ENCODE measurements around the gene CHRNA10.

CHRNA10 gene

DNA sequence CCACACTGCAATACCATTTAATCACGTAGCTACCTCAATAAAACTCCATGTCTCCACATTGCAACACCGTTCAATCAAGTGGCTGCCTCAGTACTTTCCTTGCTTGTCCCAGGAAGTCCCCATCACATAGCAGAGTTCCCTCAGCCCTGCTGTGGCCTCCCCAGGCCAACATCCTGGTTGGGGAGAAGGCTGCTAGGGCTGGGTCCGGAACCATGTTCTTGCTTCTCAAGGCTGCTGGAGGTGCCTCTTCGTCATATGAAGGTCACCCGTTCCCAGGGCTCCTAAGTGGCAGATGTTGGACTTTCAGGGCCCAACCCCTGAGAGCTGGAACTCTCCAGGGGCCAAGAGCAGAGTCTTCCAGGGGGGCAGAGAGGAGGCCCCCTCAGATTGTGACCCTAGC, 32.7 kb downstream of the CHRNA10 start:
- DNase-seq (ENCODE audit: low read depth): no peak
- H3K4me3 ChIP-seq (ENCODE audit: low read depth, low read length): no peak overlapping the region

DNA sequence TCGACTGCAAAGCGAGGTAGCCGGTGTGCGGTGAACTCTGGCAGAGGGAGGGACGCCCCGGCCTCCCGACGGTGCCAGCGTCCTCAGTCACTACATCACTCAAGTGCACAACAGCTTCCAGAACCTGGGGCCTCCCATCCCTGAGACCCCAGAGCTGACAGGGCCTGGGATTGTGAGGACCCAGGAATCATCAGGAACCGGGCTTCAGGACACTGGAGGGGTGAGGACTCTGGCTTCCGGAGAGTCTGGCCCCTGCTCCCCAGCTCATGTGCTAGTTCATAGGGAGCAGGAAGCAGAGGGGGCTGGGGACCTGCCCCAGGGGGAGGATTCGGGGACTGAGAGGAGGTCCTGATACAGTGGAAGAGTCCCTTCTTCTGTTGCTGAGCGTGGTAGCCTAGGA, 34.0 kb downstream of the CHRNA10 start:
- no peak overlapping the region for H3K4me3 ChIP-seq (ENCODE audit: low read depth, low read length)
- no peak for DNase-seq (ENCODE audit: low read depth)

DNA sequence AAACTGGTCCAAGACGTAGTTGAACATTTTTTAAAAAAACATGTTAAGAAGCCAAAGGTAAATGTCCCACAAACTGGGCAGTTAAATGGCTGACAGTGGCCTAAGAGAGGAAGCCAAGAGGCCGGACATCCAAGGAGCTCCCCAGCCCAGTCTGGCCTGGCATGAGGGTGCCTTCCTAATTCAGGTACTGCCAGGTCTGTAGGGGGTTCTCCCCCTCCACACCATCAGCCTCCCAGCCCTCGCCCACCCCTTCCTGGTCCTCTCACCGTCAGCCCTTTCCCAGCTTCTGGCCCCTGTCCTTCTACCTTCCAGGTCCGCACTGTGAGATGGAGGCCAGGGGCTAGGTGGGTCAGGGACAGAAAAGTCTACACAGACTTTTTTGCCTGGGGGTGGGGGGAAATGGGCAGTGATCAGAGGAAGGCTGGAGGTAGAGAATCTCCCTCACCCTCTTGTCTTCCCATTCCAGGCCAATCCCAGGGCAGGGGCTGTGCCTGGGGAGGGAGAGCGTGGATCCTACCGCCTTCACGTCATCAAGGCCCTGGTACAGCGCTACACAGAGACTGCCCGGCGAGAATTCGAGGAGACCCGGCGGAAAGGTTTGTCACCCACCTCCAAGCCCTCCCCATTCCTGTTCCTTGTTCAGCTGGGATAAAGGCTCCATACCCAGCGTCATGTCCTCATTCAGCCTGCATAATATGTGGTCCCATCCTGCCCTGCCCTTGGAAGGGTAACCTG, 35.4 kb downstream of the CHRNA10 start:
- no peak for DNase-seq (ENCODE audit: low read depth)
- H3K4me3 ChIP-seq (ENCODE audit: low read depth, low read length): no peak overlapping the region

DNA sequence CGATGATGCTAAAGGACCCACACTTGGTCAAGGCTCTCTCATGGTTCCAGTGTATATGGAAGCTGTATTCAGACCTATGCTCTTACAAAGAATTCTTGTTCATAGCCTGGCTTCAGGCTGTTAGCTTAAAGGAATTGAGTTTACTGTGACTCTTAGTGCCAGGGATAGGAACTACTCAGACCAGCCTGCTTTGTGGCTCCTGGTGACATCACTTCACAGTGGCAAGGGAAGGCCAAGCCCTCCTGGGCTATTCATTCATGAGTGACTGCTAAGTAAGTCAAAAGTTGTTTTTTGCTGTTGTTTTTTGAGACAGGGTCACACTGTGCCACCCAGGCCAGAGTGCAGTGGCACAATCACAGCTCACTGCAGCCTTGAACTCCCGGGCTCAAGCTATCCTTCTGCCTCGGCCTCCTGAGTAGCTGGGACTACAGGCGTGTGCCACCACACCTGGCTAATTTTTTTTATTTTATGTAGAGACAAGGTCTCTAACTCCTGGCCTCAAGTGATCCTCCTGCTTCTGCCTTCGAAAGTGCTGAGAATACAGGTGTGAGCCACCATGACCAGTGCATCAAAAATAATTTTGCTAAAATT, 39.0 kb downstream of the CHRNA10 start:
- no peak for DNase-seq (ENCODE audit: low read depth)
- no peak overlapping the region for H3K4me3 ChIP-seq (ENCODE audit: low read depth, low read length)

DNA sequence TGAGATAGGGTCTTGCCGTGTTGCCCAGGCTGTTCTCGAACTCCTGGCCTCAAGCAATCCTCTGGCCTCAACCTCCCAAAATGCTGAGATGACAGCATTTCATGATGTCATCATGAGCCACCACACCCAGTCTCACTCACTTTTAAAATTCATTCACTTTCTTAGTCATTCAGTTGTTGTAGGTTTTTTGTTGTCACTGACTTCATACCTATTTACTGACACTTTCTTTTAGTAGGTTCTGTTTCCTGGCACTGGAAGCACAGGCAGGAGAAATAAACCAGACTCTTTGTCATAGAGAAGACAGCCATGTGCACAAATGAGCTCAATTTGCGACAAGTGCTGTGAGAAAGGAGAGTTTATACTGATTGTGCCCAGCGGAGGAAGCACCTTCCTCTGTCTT, 39.9 kb downstream of the CHRNA10 start:
- no peak overlapping the region for H3K4me3 ChIP-seq (ENCODE audit: low read depth, low read length)
- no peak for DNase-seq (ENCODE audit: low read depth)

DNA sequence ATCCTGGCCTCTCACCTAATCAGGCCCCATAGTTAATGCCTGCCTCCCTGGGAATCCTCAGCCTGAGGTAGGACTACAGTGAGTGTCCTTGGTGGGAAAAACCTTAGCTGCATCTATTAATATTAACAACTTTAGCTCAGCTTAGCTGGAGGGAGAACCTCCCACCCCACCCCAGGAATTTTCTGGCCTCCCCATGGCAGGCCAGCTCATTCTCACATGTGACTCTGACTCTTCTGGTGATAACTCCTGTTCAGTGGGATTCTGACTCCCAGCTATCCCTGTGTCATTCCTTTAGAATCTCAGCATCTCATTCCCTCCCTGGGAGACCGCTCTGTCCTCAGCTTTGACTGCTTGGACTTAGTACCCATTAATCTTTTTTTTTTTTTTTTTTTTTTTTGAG, 43.9 kb downstream of the CHRNA10 start:
- H3K4me3 ChIP-seq (ENCODE audit: low read depth, low read length): no peak overlapping the region
- no peak for DNase-seq (ENCODE audit: low read depth)

DNA sequence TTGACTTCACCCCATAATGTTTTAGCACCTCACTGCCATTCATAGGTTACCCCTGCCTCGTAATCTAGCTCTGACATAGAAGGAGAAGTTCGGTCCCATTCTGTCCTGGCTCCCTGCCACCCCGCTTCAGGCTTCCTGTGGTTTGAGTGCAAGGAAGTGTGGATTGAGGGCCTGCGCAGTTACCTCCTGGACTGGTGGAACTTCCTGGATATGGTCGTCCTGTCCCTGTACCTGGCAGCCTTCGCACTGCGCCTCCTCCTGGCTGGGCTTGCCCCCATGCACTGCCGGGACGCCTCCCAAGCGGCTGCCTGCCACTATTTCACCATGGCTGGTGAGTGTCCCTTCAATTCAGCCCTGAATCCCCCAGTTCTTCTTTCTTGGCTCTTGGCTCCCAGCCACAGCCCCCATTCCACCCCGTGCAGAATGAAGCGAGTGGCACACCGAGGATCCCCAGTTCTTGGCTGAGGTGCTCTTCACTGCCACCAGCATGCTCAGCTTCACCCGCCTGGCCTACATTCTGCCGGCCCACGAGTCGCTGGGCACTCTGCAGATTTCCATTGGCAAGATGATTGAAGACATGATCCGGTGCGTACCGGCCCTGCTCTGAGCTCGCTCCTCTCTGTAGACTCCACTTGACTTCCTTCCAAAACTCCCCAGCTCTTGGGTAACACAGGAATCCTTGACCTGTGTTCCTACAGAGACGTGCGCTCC, 44.8 kb downstream of the CHRNA10 start:
- H3K4me3 ChIP-seq (ENCODE audit: low read depth, low read length): no peak overlapping the region
- DNase-seq (ENCODE audit: low read depth): no peak

DNA sequence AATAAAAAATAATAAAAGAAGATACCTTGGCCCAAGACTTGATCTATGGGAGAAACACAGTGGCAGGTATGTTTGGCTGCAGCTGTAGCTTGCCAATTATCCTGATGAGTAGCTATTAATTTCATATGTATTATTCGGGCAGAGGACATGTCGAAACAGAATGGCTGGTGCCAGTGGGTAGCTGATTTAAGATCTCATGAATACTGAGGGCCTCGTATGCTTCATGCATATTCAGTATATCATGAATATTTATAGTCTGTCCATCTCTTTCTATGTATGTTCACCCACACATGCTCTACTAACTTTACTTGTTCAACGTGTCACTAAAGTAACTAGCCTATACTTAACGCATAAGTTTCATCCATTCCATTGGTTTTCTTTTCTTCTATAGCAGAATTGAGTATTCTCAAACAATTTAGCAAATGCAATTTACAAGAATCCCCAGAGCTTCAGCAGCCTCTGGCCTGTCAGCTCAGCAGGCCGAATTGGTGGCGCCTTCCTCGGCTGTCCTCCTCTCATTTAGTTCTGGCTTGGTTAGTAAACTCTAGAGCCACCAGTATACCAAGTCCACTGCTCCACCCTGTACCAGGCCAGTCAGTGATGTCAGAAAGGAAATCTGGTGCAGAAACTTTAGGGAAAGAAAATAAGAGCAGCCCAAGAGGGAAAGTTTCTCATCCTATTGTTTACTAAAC, 47.3 kb downstream of the CHRNA10 start:
- H3K4me3 ChIP-seq (ENCODE audit: low read depth, low read length): no peak overlapping the region
- no peak for DNase-seq (ENCODE audit: low read depth)

DNA sequence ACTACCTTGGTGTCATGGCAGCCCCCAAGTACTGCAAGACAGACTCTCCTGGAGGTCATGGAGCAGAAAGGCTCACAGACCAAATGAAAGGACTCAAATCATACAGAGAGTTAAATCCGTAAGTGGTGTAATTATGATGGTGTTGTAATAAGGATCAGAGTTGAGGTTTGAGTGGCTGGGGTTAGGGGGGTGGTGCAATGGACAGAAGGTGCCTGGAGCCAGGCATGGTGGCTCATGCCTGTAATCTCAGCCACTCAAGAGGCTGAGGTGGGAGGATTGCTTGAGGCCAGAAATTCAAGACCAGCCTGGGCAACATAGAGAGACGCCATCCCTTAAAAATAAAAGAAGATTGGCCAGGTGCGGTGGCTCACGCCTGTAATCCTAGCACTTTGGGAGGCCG, 48.1 kb downstream of the CHRNA10 start:
- no peak for DNase-seq (ENCODE audit: low read depth)
- H3K4me3 ChIP-seq (ENCODE audit: low read depth, low read length): no peak overlapping the region

DNA sequence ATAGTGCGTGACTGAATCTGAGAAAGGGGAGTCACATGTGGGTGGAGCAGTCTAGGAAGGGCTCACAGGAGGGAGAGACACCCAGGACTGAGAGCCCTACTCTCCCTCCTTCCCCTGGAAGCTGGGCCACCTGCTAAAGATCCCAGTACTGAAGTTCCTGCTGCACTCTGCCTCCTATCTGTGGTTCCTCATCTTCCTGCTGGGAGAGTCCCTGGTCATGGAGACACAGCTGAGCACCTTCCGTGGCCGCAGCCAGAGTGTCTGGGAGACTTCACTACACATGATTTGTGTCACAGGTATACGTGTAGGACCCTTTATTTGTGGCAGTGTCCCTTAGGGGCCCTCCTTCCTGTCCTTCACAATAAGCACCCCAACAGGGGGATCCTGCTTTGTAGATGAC, 48.7 kb downstream of the CHRNA10 start:
- DNase-seq (ENCODE audit: low read depth): no peak
- no peak overlapping the region for H3K4me3 ChIP-seq (ENCODE audit: low read depth, low read length)

DNA sequence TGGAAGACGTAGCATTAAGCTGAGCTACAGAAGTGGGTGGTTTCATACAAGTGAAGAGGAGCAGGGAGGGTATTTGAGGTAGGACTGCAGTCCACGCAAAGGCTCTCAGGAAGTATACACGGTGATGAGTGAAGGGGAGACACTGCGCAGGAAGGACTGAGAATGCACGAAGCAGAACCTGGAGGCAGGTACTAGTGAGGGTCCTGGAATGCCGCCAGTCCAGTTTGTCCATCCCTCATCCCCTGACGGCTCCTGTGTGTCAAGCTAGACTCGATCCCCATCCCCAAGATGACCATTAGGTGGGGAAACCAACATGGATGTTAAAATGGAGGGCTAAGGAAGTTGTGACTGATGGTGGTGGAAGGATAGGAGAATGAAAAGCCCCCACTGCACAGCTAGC, 53.2 kb downstream of the CHRNA10 start:
- DNase-seq (ENCODE audit: low read depth): no peak
- H3K4me3 ChIP-seq (ENCODE audit: low read depth, low read length): no peak overlapping the region

DNA sequence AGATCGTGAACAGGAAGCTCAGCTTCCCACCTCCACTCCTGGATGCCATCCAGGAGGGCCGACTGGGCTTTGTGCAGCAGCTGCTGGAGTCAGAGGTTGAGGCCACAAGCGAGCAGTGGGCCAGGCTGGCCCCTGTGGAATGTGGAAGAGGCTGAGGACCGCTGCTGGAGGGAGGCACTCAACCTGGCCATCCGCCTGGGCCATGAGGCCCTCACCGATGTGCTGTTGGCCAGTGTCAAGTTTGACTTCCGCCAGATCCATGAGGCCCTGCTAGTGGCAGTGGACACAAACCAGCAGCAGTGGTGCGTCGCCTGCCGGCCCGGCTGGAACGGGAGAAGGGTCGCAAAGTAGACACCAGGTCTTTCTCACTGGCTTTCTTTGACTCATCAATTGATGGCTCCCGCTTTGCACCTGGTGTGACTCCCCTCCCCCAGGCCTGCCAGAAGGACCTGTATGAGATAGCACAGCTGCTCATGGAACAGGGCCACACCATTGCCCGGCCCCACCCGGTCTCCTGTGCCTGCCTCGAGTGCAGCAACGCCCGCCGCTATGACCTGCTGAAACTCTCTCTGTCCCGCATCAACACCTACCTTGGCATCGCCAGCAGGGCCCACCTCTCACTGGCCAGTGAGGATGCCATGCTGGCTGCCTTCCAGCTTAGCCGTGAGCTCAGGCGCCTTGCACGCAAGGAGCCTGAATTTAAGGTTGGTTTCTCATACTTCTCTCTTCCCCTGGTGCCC, 54.3 kb downstream of the CHRNA10 start:
- no peak overlapping the region for H3K4me3 ChIP-seq (ENCODE audit: low read depth, low read length)
- peak; percentile 1 for DNase-seq (ENCODE audit: low read depth)

DNA sequence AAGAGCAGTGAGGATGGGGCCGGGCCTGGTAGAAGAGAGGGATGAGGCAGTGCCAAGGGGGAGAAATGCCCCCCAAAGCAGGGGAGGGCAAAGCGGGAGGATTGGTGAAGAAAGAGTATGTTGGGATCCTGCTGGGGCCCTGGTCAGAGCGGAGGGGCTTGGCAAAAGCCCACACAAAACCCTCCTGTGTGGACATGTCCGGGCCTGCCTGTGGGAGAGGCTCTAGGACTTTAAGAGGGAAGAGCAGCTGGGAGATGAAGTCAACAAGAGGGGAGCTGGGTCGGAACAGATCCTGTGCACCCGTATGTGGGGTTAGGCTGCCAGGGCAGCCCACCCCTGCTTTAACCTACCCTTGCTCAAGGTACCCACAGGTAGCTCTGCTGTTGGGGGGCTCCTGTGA, 55.2 kb downstream of the CHRNA10 start:
- H3K4me3 ChIP-seq (ENCODE audit: low read depth, low read length): no peak overlapping the region
- no peak for DNase-seq (ENCODE audit: low read depth)

All from skeletal muscle cell (primary cell).